Right forelimb (tissue), 1 donor: Measurements from ENCODE around the gene SSH2.
A peak's percentile ranks its signal among the peaks of the same experiment; 100 is the strongest.

Source experiments
- DNase-seq: peaks from one replicate; pipeline ENCODE4 v3.0.0-alpha.2; 2018

The SSH2 gene

GRCh38 chr17:29619251-29619650, 310.8 kb downstream of the SSH2 start:
- peak; percentile 44 for DNase-seq

GRCh38 chr17:29618272-29619065, 311.6 kb downstream of the SSH2 start:
- DNase-seq, result no peak

GRCh38 chr17:29617481-29618271, 312.4 kb downstream of the SSH2 start:
- peak; percentile 73 for DNase-seq

GRCh38 chr17:29617125-29617480, 312.9 kb downstream of the SSH2 start:
- DNase-seq, result peak; percentile 70

GRCh38 chr17:29616300-29617048, 313.6 kb downstream of the SSH2 start:
- no peak for DNase-seq

GRCh38 chr17:29615492-29616299, 314.3 kb downstream of the SSH2 start:
- peak; percentile 87 for DNase-seq

- DNase-seq, result peak; percentile 57
Observed at GRCh38 chr17:29615048-29615385, 315.0 kb downstream of the SSH2 start.

- peak; percentile 51 for DNase-seq
Observed at GRCh38 chr17:29614349-29615047, 315.5 kb downstream of the SSH2 start.

GRCh38 chr17:29613856-29614255, 316.2 kb downstream of the SSH2 start:
- DNase-seq, result no peak

GRCh38 chr17:29613352-29613837, 316.6 kb downstream of the SSH2 start:
- DNase-seq, result peak; percentile 99

- peak; percentile 43 for DNase-seq
Observed at GRCh38 chr17:29612404-29613280, 317.4 kb downstream of the SSH2 start.

- DNase-seq, result peak; percentile 42
Observed at GRCh38 chr17:29612094-29612403, 318.0 kb downstream of the SSH2 start.

- peak; percentile 39 for DNase-seq
Observed at GRCh38 chr17:29611351-29612093, 318.5 kb downstream of the SSH2 start.

- no peak for DNase-seq
Observed at GRCh38 chr17:29610395-29610794, 319.6 kb downstream of the SSH2 start.

- no peak for DNase-seq
Observed at GRCh38 chr17:29608986-29609385, 321.0 kb downstream of the SSH2 start.

GRCh38 chr17:29607557-29608195, 322.4 kb downstream of the SSH2 start:
- DNase-seq, result peak; percentile 39

GRCh38 chr17:29603109-29603674, 326.8 kb downstream of the SSH2 start:
- peak; percentile 50 for DNase-seq

- DNase-seq, result no peak
Observed at GRCh38 chr17:29597361-29598172, 332.5 kb downstream of the SSH2 start.
